SK-N-SH treated with all-trans-retinoic acid at 6 μM for 48 hours (cell line): ENCODE data around the gene AAK1.

ENCODE experiments used
- ATAC-seq: fragments of 200-7000 bp; cut with Tn5 transposase; 3 replicates; pipeline ENCODE4 v1.9.1; 2020; ENCODE audit warnings: mild to moderate bottlenecking, moderate library complexity
- ARNTL ChIP-seq: fragments of 450-650 bp; formaldehyde crosslinking; IDR thresholded peaks from 2 replicates; pipeline ENCODE4 v1.5.0; 2020; ENCODE audit warnings: low read depth, mild to moderate bottlenecking, moderate library complexity, borderline replicate concordance
- BACH2 ChIP-seq: fragments of 250-450 bp; sonication (Bioruptor Pico); IDR thresholded peaks from 2 replicates; pipeline ENCODE4 v1.9.0; 2021; ENCODE audit warnings: mild to moderate bottlenecking, borderline replicate concordance
- CSDC2 ChIP-seq: fragments of 250-450 bp; sonication (Bioruptor Pico); IDR thresholded peaks from 2 replicates; pipeline ENCODE4 v1.5.0; 2020; ENCODE audit warnings: mild to moderate bottlenecking, moderate library complexity
- ESRRG ChIP-seq: fragments of 250-450 bp; sonication (Bioruptor Pico); IDR thresholded peaks from 2 replicates; pipeline ENCODE4 v1.6.1; 2021; ENCODE audit warnings: mild to moderate bottlenecking
- ISL1 ChIP-seq: fragments of 250-450 bp; sonication (Bioruptor Pico); IDR thresholded peaks from 2 replicates; pipeline ENCODE4 v2.1.2; 2022; ENCODE audit warnings: mild to moderate bottlenecking, moderate library complexity
- PPARA ChIP-seq: fragments of 250-450 bp; sonication (Bioruptor Pico); IDR thresholded peaks from 2 replicates; pipeline ENCODE4 v1.5.0; 2020; ENCODE audit warnings: mild to moderate bottlenecking, borderline replicate concordance
- RARB ChIP-seq: fragments of 250-450 bp; sonication (Bioruptor Pico); IDR thresholded peaks from 2 replicates; pipeline ENCODE4 v1.8.0; 2021; ENCODE audit warnings: mild to moderate bottlenecking, moderate library complexity
- SNAI2 ChIP-seq: fragments of 250-450 bp; sonication (Bioruptor Pico); IDR thresholded peaks from 2 replicates; pipeline ENCODE4 v1.5.0; 2020; ENCODE audit warnings: mild to moderate bottlenecking, moderate library complexity
- TCF4 ChIP-seq: fragments of 250-450 bp; sonication (Bioruptor Pico); IDR thresholded peaks from 2 replicates; pipeline ENCODE4 v1.8.0; 2021; ENCODE audit warnings: mild to moderate bottlenecking, moderate library complexity, borderline replicate concordance
- TOX ChIP-seq: fragments of 250-450 bp; sonication (Bioruptor Pico); IDR thresholded peaks from 2 replicates; pipeline ENCODE4 v1.8.0; 2021; ENCODE audit warnings: mild to moderate bottlenecking, moderate library complexity, borderline replicate concordance
- ZFP3 ChIP-seq: fragments of 250-450 bp; sonication (Bioruptor Pico); IDR thresholded peaks from 2 replicates; pipeline ENCODE4 v1.5.0; 2020; ENCODE audit warnings: mild to moderate bottlenecking, moderate library complexity
- ZFP30 ChIP-seq: fragments of 450-650 bp; formaldehyde crosslinking; IDR thresholded peaks from 2 replicates; pipeline ENCODE4 v1.5.0; 2022; ENCODE audit warnings: mild to moderate bottlenecking, moderate library complexity
- ZNF565 ChIP-seq: fragments of 450-650 bp; formaldehyde crosslinking; conservative IDR thresholded peaks from 2 replicates; pipeline ENCODE4 v1.5.0; 2020; ENCODE audit warnings: low read depth, mild to moderate bottlenecking, moderate library complexity
- ZNF70 ChIP-seq: fragments of 450-650 bp; formaldehyde crosslinking; IDR thresholded peaks from 2 replicates; pipeline ENCODE4 v1.5.0; 2020; ENCODE audit warnings: mild to moderate bottlenecking, moderate library complexity
- ZNF8 ChIP-seq: fragments of 450-650 bp; formaldehyde crosslinking; IDR thresholded peaks from 2 replicates; pipeline ENCODE4 v1.5.0; 2020; ENCODE audit warnings: mild to moderate bottlenecking, moderate library complexity
- TF ChIP-seq, protein P1 (sequence below): fragments of 250-450 bp; sonication (Bioruptor Pico); IDR thresholded peaks from 2 replicates; pipeline ENCODE4 v1.5.1; 2020; ENCODE audit warnings: low read depth, mild to moderate bottlenecking, moderate library complexity
- TF ChIP-seq, protein P2 (sequence below): fragments of 250-450 bp; sonication (Bioruptor Pico); IDR thresholded peaks from 2 replicates; pipeline ENCODE4 v1.8.0; 2021; ENCODE audit warnings: low read depth, mild to moderate bottlenecking, moderate library complexity, borderline replicate concordance
- TF ChIP-seq, protein P3 (sequence below): fragments of 250-450 bp; sonication (Bioruptor Pico); IDR thresholded peaks from 2 replicates; pipeline ENCODE4 v1.8.0; 2020; ENCODE audit warnings: mild to moderate bottlenecking, moderate library complexity, borderline replicate concordance
- TF ChIP-seq, protein P4 (sequence below): fragments of 250-450 bp; sonication (Bioruptor Pico); IDR thresholded peaks from 2 replicates; pipeline ENCODE4 v1.5.0; 2020; ENCODE audit warnings: mild to moderate bottlenecking, moderate library complexity

AAK1 gene

DNA sequence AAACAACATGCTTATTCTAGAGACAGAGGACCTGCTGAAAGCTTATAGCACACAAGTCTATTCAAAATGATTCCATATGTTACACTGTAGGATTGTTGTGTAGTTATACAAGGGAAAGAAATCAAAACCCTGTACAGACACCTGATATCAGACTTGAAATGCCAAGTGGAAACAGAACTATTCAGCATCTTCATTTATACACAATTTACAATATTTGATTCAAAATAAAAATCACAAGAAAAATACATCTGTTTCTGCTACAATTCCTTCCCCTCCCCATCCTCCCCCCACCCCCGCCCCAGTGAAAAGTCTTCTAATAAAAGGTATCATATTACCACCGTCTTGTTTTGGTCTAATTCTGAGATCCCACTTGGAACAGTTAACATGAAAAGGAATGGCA, 168.9 kb downstream of the AAK1 start:
- TF ChIP-seq ZNF565 (no peak), CSDC2 (CRISPR knock-in tag) (no peak), SNAI2 (no peak)
- TF ChIP-seq, protein P1, sequence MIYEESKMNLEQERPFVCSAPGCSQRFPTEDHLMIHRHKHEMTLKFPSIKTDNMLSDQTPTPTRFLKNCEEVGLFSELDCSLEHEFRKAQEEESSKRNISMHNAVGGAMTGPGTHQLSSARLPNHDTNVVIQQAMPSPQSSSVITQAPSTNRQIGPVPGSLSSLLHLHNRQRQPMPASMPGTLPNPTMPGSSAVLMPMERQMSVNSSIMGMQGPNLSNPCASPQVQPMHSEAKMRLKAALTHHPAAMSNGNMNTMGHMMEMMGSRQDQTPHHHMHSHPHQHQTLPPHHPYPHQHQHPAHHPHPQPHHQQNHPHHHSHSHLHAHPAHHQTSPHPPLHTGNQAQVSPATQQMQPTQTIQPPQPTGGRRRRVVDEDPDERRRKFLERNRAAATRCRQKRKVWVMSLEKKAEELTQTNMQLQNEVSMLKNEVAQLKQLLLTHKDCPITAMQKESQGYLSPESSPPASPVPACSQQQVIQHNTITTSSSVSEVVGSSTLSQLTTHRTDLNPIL (CRISPR knock-in tag) = no peak
- TF ChIP-seq, all 23 proteins: peak for 0
- ATAC-seq = no peak

DNA sequence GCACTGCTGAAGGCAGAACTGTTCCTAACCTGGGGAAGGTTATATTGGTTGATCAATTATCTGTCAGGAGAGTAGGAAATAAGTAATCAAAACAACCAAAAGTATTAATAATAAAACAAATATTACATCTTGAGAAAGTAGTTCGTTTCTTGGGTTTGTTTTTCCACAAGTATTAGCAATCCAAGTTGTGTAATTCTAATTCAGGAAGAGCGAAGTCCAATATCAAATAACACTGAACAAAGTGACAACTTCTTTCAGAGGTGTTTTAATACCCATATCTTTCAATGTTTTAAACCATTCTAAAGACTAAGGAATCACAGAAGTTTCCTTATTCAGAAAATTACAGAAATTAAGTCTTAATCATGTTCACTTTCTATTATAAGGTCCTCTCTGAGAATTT, 171.7 kb downstream of the AAK1 start:
- TF ChIP-seq, protein P2, sequence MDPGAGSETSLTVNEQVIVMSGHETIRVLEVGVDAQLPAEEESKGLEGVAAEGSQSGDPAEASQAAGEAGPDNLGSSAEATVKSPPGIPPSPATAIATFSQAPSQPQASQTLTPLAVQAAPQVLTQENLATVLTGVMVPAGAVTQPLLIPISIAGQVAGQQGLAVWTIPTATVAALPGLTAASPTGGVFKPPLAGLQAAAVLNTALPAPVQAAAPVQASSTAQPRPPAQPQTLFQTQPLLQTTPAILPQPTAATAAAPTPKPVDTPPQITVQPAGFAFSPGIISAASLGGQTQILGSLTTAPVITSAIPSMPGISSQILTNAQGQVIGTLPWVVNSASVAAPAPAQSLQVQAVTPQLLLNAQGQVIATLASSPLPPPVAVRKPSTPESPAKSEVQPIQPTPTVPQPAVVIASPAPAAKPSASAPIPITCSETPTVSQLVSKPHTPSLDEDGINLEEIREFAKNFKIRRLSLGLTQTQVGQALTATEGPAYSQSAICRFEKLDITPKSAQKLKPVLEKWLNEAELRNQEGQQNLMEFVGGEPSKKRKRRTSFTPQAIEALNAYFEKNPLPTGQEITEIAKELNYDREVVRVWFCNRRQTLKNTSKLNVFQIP (CRISPR knock-in tag) = no peak
- TF ChIP-seq ESRRG (no peak), BACH2 (no peak)
- TF ChIP-seq, all 23 proteins: peak for 0
- ATAC-seq = no peak

DNA sequence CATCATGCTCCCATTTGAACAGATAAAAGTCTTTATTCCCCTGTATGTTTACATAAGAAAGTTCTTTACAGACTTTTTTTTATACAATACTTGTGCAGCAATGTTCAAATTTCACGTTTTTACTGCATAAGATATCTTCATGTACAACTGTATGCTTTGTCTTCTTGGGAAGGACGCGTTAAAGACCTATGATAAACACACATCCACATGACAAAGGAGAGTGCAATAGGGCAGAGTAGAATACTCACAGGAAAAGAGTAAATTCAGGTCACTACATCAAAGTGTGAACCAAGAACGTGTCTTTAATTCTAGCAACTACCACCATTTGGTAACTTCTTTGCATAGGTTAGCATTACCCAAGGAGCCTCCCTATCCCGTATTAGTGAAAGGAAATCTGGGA, 172.6 kb downstream of the AAK1 start:
- ATAC-seq = no peak
- TF ChIP-seq SNAI2 = no peak
- TF ChIP-seq, protein P2 (CRISPR knock-in tag) = no peak
- TF ChIP-seq, protein P3, sequence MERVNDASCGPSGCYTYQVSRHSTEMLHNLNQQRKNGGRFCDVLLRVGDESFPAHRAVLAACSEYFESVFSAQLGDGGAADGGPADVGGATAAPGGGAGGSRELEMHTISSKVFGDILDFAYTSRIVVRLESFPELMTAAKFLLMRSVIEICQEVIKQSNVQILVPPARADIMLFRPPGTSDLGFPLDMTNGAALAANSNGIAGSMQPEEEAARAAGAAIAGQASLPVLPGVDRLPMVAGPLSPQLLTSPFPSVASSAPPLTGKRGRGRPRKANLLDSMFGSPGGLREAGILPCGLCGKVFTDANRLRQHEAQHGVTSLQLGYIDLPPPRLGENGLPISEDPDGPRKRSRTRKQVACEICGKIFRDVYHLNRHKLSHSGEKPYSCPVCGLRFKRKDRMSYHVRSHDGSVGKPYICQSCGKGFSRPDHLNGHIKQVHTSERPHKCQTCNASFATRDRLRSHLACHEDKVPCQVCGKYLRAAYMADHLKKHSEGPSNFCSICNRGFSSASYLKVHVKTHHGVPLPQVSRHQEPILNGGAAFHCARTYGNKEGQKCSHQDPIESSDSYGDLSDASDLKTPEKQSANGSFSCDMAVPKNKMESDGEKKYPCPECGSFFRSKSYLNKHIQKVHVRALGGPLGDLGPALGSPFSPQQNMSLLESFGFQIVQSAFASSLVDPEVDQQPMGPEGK (CRISPR knock-in tag) = no peak
- TF ChIP-seq, protein P1 (CRISPR knock-in tag) = no peak
- no peak for TF ChIP-seq ZNF565
- no peak for TF ChIP-seq RARB (CRISPR knock-in tag)
- no peak for TF ChIP-seq ZNF8 (CRISPR knock-in tag)
- TF ChIP-seq, all 23 proteins: peak for 0

DNA sequence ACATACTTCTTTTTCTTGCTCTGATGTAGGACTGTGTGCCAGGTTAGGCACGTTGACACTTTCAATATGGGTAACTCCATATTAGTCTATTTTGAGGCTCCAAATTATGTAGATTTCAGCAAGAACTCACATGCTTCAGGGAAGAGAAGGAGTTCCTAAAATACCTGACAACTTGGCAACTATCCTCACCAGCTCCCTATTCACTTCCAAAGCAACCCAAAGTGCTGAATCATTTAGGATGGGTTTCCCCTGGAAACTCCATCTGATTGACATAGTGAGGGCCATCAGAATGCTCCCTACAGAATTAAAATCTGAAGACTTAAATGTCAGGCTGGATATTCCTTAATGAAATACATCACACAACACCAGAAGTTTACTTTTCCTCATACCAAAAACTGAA, 173.8 kb downstream of the AAK1 start:
- TF ChIP-seq CSDC2 (CRISPR knock-in tag) = no peak
- no peak for TF ChIP-seq ARNTL (CRISPR knock-in tag)
- no peak for TF ChIP-seq TOX (CRISPR knock-in tag)
- no peak for TF ChIP-seq ZNF70
- no peak for TF ChIP-seq RARB (CRISPR knock-in tag)
- TF ChIP-seq TCF4 (CRISPR knock-in tag) = no peak
- ATAC-seq = no peak

DNA sequence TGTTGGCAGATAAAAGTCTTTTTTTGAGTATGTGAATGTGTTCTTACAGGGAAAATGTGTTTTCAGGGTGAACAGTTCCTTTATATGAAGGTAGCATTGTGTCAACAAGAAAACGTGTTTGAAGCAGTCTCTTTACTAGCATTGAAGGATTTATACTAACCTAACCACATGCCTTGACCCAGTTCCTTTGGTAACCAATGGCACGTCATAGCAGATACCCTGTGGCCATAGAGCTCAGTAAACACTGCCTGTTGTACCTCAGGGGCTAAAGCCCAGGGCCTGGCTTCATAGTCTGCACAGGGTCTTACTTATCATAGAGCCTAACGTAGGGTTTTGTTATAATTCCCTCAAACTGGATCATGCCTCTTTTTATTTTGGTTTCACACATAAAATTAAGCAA, 174.2 kb downstream of the AAK1 start:
- ATAC-seq = no peak

More for the DNA sequence above, 174.2 kb downstream of the AAK1 start:
- TF ChIP-seq, protein P4, sequence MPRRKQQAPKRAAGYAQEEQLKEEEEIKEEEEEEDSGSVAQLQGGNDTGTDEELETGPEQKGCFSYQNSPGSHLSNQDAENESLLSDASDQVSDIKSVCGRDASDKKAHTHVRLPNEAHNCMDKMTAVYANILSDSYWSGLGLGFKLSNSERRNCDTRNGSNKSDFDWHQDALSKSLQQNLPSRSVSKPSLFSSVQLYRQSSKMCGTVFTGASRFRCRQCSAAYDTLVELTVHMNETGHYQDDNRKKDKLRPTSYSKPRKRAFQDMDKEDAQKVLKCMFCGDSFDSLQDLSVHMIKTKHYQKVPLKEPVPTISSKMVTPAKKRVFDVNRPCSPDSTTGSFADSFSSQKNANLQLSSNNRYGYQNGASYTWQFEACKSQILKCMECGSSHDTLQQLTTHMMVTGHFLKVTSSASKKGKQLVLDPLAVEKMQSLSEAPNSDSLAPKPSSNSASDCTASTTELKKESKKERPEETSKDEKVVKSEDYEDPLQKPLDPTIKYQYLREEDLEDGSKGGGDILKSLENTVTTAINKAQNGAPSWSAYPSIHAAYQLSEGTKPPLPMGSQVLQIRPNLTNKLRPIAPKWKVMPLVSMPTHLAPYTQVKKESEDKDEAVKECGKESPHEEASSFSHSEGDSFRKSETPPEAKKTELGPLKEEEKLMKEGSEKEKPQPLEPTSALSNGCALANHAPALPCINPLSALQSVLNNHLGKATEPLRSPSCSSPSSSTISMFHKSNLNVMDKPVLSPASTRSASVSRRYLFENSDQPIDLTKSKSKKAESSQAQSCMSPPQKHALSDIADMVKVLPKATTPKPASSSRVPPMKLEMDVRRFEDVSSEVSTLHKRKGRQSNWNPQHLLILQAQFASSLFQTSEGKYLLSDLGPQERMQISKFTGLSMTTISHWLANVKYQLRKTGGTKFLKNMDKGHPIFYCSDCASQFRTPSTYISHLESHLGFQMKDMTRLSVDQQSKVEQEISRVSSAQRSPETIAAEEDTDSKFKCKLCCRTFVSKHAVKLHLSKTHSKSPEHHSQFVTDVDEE (CRISPR knock-in tag) = no peak
- TF ChIP-seq ZFP30 (CRISPR knock-in tag) = no peak
- no peak for TF ChIP-seq CSDC2 (CRISPR knock-in tag)
- TF ChIP-seq PPARA = no peak
- TF ChIP-seq RARB (CRISPR knock-in tag) = no peak
- no peak for TF ChIP-seq BACH2
- no peak for TF ChIP-seq ESRRG
- no peak for TF ChIP-seq ZNF70
- no peak for TF ChIP-seq TCF4 (CRISPR knock-in tag)
- TF ChIP-seq ZFP3 = no peak
- TF ChIP-seq, protein P1 (CRISPR knock-in tag) = no peak
- no peak for TF ChIP-seq ARNTL (CRISPR knock-in tag)
- TF ChIP-seq ISL1 (CRISPR knock-in tag) = no peak
- TF ChIP-seq TOX (CRISPR knock-in tag) = no peak
- no peak for TF ChIP-seq SNAI2
